ENCODE measurements around the gene PLEKHM3. TPM values are rescaled to one million over a fixed set of nuclear protein-coding genes. Genes with fewer than 3 reads are reported as not detected.

Gene PLEKHM3
- total and polyA plus RNA-seq, 2 of the 13 experiments (the other 11 are each of a cell fraction or from before 2014, with no cell fraction given), result 4.5 to 4.7 TPM

- TF ChIP-seq ETV5 (CRISPR knock-in tag; IDR thresholded peaks at IDR 0.05; ENCODE audit: borderline replicate concordance) (peak; percentile 76), BCL3 (CRISPR knock-in tag; IDR thresholded peaks at IDR 0.05) (peak; percentile 97), ZFP1 (CRISPR knock-in tag; IDR thresholded peaks at IDR 0.05) (peak; percentile 95), SAP130 (CRISPR knock-in tag; IDR thresholded peaks at IDR 0.05; ENCODE audit: low read depth) (peak; percentile 99), ATF7-NPFF (CRISPR knock-in tag; IDR thresholded peaks at IDR 0.05; ENCODE audit: low read depth) (peak; percentile 97), TFDP2 (CRISPR knock-in tag; IDR thresholded peaks at IDR 0.05) (peak; percentile 89), ZNF383 (CRISPR knock-in tag; IDR thresholded peaks at IDR 0.05; ENCODE audit: borderline replicate concordance) (peak; percentile 99), ZEB1 (IDR thresholded peaks at IDR 0.05; ENCODE audit: insufficient replicate concordance, low read depth) (peak; percentile 92), PRPF4 (IDR thresholded peaks at IDR 0.05; ENCODE audit: low read depth, low read length, poor library complexity, severe bottlenecking) (no peak), NFE2 (CRISPR knock-in tag; IDR thresholded peaks at IDR 0.05) (no peak), ZNF17 (CRISPR knock-in tag; IDR thresholded peaks at IDR 0.05) (no peak), IRF1 (CRISPR knock-in tag; IDR thresholded peaks at IDR 0.05; ENCODE audit: low read depth) (peak; percentile 95; the same call in 1 of the 2 replicates), PREB (CRISPR knock-in tag; IDR thresholded peaks at IDR 0.05) (no peak), HOXA7 (CRISPR knock-in tag; IDR thresholded peaks at IDR 0.05) (no peak), TRIM24 (CRISPR knock-in tag; IDR thresholded peaks at IDR 0.05) (no peak), NR1H2 (CRISPR knock-in tag; IDR thresholded peaks at IDR 0.05; ENCODE audit: borderline replicate concordance, low read depth) (no peak; the same call in 1 of the 2 replicates), FLYWCH1 (CRISPR knock-in tag; IDR thresholded peaks at IDR 0.05) (peak; percentile 96), NFE2L1 (CRISPR knock-in tag; IDR thresholded peaks at IDR 0.05; ENCODE audit: borderline replicate concordance) (peak; percentile 86; the same call in 1 of the 2 replicates), TARDBP (CRISPR knock-in tag; IDR thresholded peaks at IDR 0.05) (peak; percentile 99), MYNN (CRISPR knock-in tag; IDR thresholded peaks at IDR 0.05; ENCODE audit: low read depth) (peak; percentile 90; the same call in 1 of the 2 replicates), SRY (CRISPR knock-in tag; IDR thresholded peaks at IDR 0.05) (peak; percentile 94), ZFYVE20 (CRISPR knock-in tag; IDR thresholded peaks at IDR 0.05; ENCODE audit: borderline replicate concordance, low read depth) (0 out of 2 replicates have a peak, but pooled peaks have one; percentile 63), ZNF18 (CRISPR knock-in tag; IDR thresholded peaks at IDR 0.05; ENCODE audit: insufficient replicate concordance) (peak; percentile 36), ATAD3A (CRISPR knock-in tag; IDR thresholded peaks at IDR 0.05) (no peak)
Measured at GRCh38 chr2:208025037-208025813, at the start of gene PLEKHM3 (continued).

Data from HepG2 (cell line).